Loucy (cell line): ENCODE results near the gene ARF6.

Source experiments
- CTCF ChIP-seq: fragments of 200-600 bp; sonication (generic); conservative IDR thresholded peaks from 2 replicates; pipeline ENCODE4 v1.5.1; 2014; ENCODE audit warnings: mild to moderate bottlenecking, antibody characterized with exemption, low read length
- EZH2phosphoT487 ChIP-seq: fragments of 200-600 bp; IDR thresholded peaks from 2 replicates; pipeline ENCODE4 v1.6.1; 2018; ENCODE audit warnings: antibody characterized with exemption, mild to moderate bottlenecking, moderate library complexity, borderline replicate concordance

DNA sequence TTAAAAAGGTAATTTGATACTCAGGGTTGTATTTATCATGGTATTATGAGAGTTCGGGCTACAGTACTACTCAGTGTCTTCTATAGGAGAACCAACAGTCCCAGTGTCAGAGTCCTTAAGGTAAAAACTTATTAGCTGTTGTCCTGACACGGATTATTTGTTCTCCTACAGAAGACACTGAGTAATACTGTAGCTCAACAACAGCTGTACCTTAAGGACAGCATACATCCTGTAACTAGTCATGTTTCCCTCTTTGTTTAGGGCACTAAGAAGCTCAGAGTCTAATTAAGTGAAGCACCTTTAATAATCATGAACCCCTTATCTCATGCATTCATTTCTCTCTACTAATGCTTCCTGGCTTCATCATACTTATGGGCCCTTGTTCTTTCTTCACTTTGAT lies 33.9 kb downstream of the ARF6 start:
- TF ChIP-seq CTCF (no peak), EZH2phosphoT487 (no peak)
